GM23248 (cell line): ENCODE results near the gene TTC17. TPM values are rescaled to one million over a fixed set of nuclear protein-coding genes. Genes with fewer than 3 reads are reported as not detected.

Experiments
- DNase-seq: peaks from one replicate; pipeline ENCODE4 v3.0.0-alpha.2; 2015
- H2AFZ ChIP-seq: fragments of 200-600 bp; sonication (generic); 2 replicates; pipeline ENCODE4 v1.6.1; 2016; ENCODE audit warnings: antibody characterized with exemption
- H3F3A ChIP-seq: fragments of 200-600 bp; sonication (generic); 2 replicates; pipeline ENCODE4 v1.6.1; 2016; ENCODE audit warnings: mild to moderate bottlenecking, antibody characterized with exemption, mixed run types; ENCODE audit not compliant: insufficient read depth
- H3K27ac ChIP-seq: fragments of 200-600 bp; sonication (generic); 2 replicates; pipeline ENCODE4 v1.5.1; 2016; ENCODE audit warnings: mild to moderate bottlenecking
- H3K27me3 ChIP-seq: fragments of 200-600 bp; sonication (generic); replicated peaks from 2 replicates; pipeline ENCODE4 v1.6.1; 2016; ENCODE audit warnings: mild to moderate bottlenecking; ENCODE audit not compliant: insufficient read depth
- H3K36me3 ChIP-seq: fragments of 200-600 bp; sonication (generic); 2 replicates; pipeline ENCODE4 v1.6.1; 2016; ENCODE audit warnings: low read depth, mild to moderate bottlenecking
- H3K4me1 ChIP-seq: fragments of 200-600 bp; sonication (generic); 2 replicates; pipeline ENCODE4 v1.6.1; 2016; ENCODE audit warnings: mild to moderate bottlenecking; ENCODE audit not compliant: insufficient read depth
- H3K4me2 ChIP-seq: fragments of 200-600 bp; sonication (generic); one replicate; pipeline ENCODE4 v1.6.1; 2016; ENCODE audit warnings: mild to moderate bottlenecking; ENCODE audit not compliant: unreplicated experiment
- H3K4me3 ChIP-seq: fragments of 200-600 bp; sonication (generic); 2 replicates; pipeline ENCODE4 v1.5.1; 2016; ENCODE audit warnings: mild to moderate bottlenecking
- H3K79me2 ChIP-seq: fragments of 200-600 bp; sonication (generic); 2 replicates; pipeline ENCODE4 v1.6.1; 2016; ENCODE audit warnings: mild to moderate bottlenecking; ENCODE audit not compliant: insufficient read depth
- H3K9ac ChIP-seq: fragments of 200-600 bp; sonication (generic); 2 replicates; pipeline ENCODE4 v1.6.1; 2016; ENCODE audit warnings: mild to moderate bottlenecking
- H3K9me2 ChIP-seq: fragments of 200-600 bp; sonication (generic); 2 replicates; pipeline ENCODE4 v1.6.1; 2016; ENCODE audit warnings: mixed run types, mild to moderate bottlenecking, moderate library complexity; ENCODE audit not compliant: insufficient read depth
- H3K9me3 ChIP-seq: fragments of 200-600 bp; sonication (generic); one replicate; pipeline ENCODE4 v1.6.1; 2017; ENCODE audit warnings: low read depth
- H4K20me1 ChIP-seq: fragments of 200-600 bp; sonication (generic); 2 replicates; pipeline ENCODE4 v1.6.0; 2016; ENCODE audit not compliant: insufficient read depth
- EZH2 ChIP-seq: fragments of 200-600 bp; sonication (generic); IDR thresholded peaks from 2 replicates; pipeline ENCODE4 v1.6.1; 2018; ENCODE audit warnings: antibody characterized with exemption, mild to moderate bottlenecking; ENCODE audit not compliant: insufficient read depth, poor library complexity, severe bottlenecking
- EZH2phosphoT487 ChIP-seq: fragments of 200-600 bp; sonication (generic); IDR thresholded peaks from 2 replicates; pipeline ENCODE4 v1.6.1; 2018; ENCODE audit warnings: antibody characterized with exemption, moderate library complexity, mild to moderate bottlenecking, low read depth; ENCODE audit not compliant: insufficient read depth
- WGBS, 2 experiments: methylation state at CpG; one replicate each; pipeline ENCODE4 v1.1.6; 2015 to 2017; ENCODE audit warnings: low lambda C conversion rate in 2 of 2, low coverage in 1 of 2; ENCODE audit errors: missing lambda C conversion rate in 2 of 2; 5-methylcytosine and 5-hydroxymethylcytosine counted together
- in situ Hi-C: fragments of 300-500 bp; cut with MboI; formaldehyde crosslinking; loops from 2 replicates; pipeline ENCODE4 v1.15.0; 2020
- polyA plus RNA-seq: library from polyadenylated mRNA; unstranded; fragments of >200 nt; fragmentation: Nextera tagmentation; extraction: Ambion mirVana; gene quantifications from 2 replicates; pipeline ENCODE4 v1.2.1, GENCODE V29; 2016
- total RNA-seq: library from RNA; depleted of rRNA; stranded (reverse); fragments of >200 nt; shearing (Covaris generic); gene quantifications from 2 replicates; pipeline ENCODE4 v1.2.3, GENCODE V29; 2014

Gene TTC17
- total and polyA plus RNA-seq, 2 experiments from 2014 or later, result 39.2 to 61.7 TPM

DNA sequence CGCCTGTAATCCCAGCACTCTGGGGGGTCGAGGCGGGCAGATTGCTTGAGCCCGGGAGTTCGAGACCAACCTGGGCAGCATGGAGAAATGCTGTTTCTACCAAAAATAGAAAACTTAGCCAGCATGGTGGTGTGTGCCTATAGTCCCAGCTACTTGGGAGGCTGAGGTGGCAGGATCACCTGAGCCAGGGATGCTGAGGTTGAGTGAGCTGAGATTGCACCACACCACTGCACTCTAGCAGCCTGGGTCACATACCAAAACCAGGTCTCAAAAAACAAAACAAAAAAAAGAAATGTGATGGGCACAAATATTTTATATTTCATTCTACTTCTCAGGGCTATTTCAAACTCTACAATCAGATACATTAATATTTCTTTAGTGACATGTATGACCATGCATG is 25.7 kb downstream of the TTC17 start:
- no peaks in the 10 kb centered on the region for H3K9me2 ChIP-seq
- no peak overlapping the region for H2AFZ ChIP-seq
- no peak overlapping the region for H3K4me2 ChIP-seq
- WGBS, 2 experiments, result 96 to 97% methylated on average over 5 of the region's 5 CpGs
- H3F3A ChIP-seq, result no peaks in the 10 kb centered on the region
- H3K27me3 ChIP-seq, result no peaks in the 10 kb centered on the region
- H3K36me3 ChIP-seq, result peaks cover 25% of the 10 kb centered on the region; the same call in 1 of the 2 replicates
- no peaks in the 10 kb centered on the region for H4K20me1 ChIP-seq
- no peak for TF ChIP-seq EZH2phosphoT487
- no peak for TF ChIP-seq EZH2
- no peak overlapping the region for H3K9ac ChIP-seq
- in situ Hi-C loops, result no loop called here
- peaks cover 58% of the 10 kb centered on the region for H3K79me2 ChIP-seq
- DNase-seq, result no peak
- no peak overlapping the region for H3K27ac ChIP-seq
- no peaks in the 10 kb centered on the region for H3K4me1 ChIP-seq
- H3K9me3 ChIP-seq, result no peaks in the 10 kb centered on the region
- H3K4me3 ChIP-seq, result no peak overlapping the region

DNA sequence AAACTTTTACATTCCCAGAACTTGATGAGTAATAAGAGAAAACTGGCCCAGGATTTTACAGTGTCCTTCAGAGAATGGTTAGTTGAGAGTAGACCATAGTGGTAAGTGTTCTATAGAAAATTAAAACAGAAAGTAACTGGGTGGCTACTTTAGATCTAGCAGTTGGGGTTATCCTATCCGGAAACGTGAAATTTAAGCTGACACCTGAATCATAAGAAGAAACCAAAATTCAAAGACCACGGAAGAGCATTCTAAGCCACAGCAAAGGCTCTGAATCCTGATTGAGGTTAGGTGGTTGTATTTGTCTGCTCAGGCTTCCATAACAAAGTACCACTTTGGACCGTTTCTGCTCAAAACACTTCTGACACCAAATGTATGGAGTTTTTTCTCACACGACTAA is 34.0 kb downstream of the TTC17 start:
- no peaks in the 10 kb centered on the region for H3K9me2 ChIP-seq
- 97 to 98% methylated on average over 5 of the region's 5 CpGs for WGBS, 2 experiments
- H3K27ac ChIP-seq, result no peak overlapping the region
- DNase-seq, result no peak
- no peaks in the 10 kb centered on the region for H3F3A ChIP-seq
- H4K20me1 ChIP-seq, result no peaks in the 10 kb centered on the region
- H3K4me3 ChIP-seq, result no peak overlapping the region
- peaks cover 37% of the 10 kb centered on the region for H3K36me3 ChIP-seq
- H3K9me3 ChIP-seq, result no peaks in the 10 kb centered on the region
- in situ Hi-C loops, result no loop called here
- no peak overlapping the region for H3K4me2 ChIP-seq
- no peaks in the 10 kb centered on the region for H3K79me2 ChIP-seq
- no peaks in the 10 kb centered on the region for H3K27me3 ChIP-seq
- no peaks in the 10 kb centered on the region for H3K4me1 ChIP-seq
- H3K9ac ChIP-seq, result no peak overlapping the region
- TF ChIP-seq EZH2 (no peak), EZH2phosphoT487 (no peak)
- H2AFZ ChIP-seq, result no peak overlapping the region

- Histone ChIP-seq H4K20me1 (no peaks in the 10 kb centered on the region), H3K79me2 (no peaks in the 10 kb centered on the region), H3K9ac (no peak overlapping the region), H3K4me2 (no peak overlapping the region), H3K36me3 (peaks cover 48% of the 10 kb centered on the region), H3K27ac (no peak overlapping the region), H3K9me2 (no peaks in the 10 kb centered on the region), H3F3A (no peaks in the 10 kb centered on the region), H3K27me3 (no peaks in the 10 kb centered on the region), H2AFZ (no peak overlapping the region), H3K9me3 (no peaks in the 10 kb centered on the region), H3K4me1 (no peaks in the 10 kb centered on the region), H3K4me3 (no peak overlapping the region)
- 93 to 100% methylated on average over 2 of the region's 2 CpGs for WGBS, 2 experiments
- in situ Hi-C loops, result no loop called here
- TF ChIP-seq EZH2phosphoT487 (no peak), EZH2 (no peak)
- no peak for DNase-seq
These were observed 35.1 kb downstream of the TTC17 start for GRCh38 chr11:43393765-43394355.

- no peaks in the 10 kb centered on the region for H4K20me1 ChIP-seq
- H3K27ac ChIP-seq, result no peak overlapping the region
- WGBS, 2 experiments, result 97 to 98% methylated on average over 3 of the region's 3 CpGs
- H3K4me1 ChIP-seq, result no peaks in the 10 kb centered on the region
- no peak for DNase-seq
- TF ChIP-seq EZH2phosphoT487, result no peak
- no peak for TF ChIP-seq EZH2
- no peaks in the 10 kb centered on the region for H3K27me3 ChIP-seq
- no peaks in the 10 kb centered on the region for H3K9me2 ChIP-seq
- H3K4me3 ChIP-seq, result no peak overlapping the region
- H2AFZ ChIP-seq, result no peak overlapping the region
- no peak overlapping the region for H3K4me2 ChIP-seq
- H3K9ac ChIP-seq, result no peak overlapping the region
- no peaks in the 10 kb centered on the region for H3F3A ChIP-seq
- H3K79me2 ChIP-seq, result no peaks in the 10 kb centered on the region
- H3K9me3 ChIP-seq, result no peaks in the 10 kb centered on the region
- H3K36me3 ChIP-seq, result peaks cover 60% of the 10 kb centered on the region
- in situ Hi-C loops, result no loop called here
These were observed 37.9 kb downstream of the TTC17 start for GRCh38 chr11:43396617-43397016.
